Measurements from ENCODE around the gene TAS2R5. TPM values are rescaled to one million over a fixed set of nuclear protein-coding genes. Genes with fewer than 3 reads are reported as not detected.
A peak's percentile ranks its signal among the peaks of the same experiment; 100 is the strongest.
"Not testable (repeated sequence)": the region's sequence is repeated elsewhere in the genome, so short reads cannot be mapped to it uniquely, and the experiment has no call there.

TAS2R5 gene, protein sequence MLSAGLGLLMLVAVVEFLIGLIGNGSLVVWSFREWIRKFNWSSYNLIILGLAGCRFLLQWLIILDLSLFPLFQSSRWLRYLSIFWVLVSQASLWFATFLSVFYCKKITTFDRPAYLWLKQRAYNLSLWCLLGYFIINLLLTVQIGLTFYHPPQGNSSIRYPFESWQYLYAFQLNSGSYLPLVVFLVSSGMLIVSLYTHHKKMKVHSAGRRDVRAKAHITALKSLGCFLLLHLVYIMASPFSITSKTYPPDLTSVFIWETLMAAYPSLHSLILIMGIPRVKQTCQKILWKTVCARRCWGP
- total RNA-seq = 1 to 10 TPM; 2.1 to 6.0 (median 5.2) TPM

DNA sequence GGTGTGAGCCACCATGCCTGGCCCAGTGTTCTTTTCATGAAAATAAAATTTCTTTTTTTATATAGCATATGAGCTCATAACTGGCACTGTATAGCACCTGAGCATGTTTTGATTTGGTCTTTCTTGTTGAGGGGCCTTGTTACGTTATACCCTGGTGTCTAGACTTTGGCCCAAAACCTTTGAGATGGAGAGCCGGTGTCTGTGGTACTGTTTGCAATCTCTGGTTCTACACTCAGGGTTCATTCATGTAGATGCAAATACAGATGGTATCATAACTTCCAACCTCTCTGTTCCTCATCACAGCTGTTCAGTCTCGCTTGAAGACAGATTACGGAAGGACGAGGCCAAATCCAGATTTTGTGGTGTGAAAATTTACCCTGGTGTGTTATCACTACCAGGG lies at the start of gene TAS2R5:
Gene TAS2R5 (plus strand): TSS at position 301 of the 400 bp plus-strand sequence. CDS start 145 bp downstream, outside the sequence.
- TF ChIP-seq, protein P1, sequence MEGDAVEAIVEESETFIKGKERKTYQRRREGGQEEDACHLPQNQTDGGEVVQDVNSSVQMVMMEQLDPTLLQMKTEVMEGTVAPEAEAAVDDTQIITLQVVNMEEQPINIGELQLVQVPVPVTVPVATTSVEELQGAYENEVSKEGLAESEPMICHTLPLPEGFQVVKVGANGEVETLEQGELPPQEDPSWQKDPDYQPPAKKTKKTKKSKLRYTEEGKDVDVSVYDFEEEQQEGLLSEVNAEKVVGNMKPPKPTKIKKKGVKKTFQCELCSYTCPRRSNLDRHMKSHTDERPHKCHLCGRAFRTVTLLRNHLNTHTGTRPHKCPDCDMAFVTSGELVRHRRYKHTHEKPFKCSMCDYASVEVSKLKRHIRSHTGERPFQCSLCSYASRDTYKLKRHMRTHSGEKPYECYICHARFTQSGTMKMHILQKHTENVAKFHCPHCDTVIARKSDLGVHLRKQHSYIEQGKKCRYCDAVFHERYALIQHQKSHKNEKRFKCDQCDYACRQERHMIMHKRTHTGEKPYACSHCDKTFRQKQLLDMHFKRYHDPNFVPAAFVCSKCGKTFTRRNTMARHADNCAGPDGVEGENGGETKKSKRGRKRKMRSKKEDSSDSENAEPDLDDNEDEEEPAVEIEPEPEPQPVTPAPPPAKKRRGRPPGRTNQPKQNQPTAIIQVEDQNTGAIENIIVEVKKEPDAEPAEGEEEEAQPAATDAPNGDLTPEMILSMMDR (IDR thresholded peaks at IDR 0.05) = no peak
- no peak for TF ChIP-seq POLR2A (IDR thresholded peaks at IDR 0.05)
- Histone ChIP-seq H3K4me1 (no peaks in the 10 kb centered on the region), H3K27me3 (no peaks in the 10 kb centered on the region), H3K4me3 (no peak within 1 kb of the TSS), H3K36me3 (peaks cover 0 to 6% (median 0%) of the 10 kb centered on the region in 3 donors), H3K9me3 (no peaks in the 10 kb centered on the region), H3K27ac (no peak within 1 kb of the TSS)
- DNase-seq = no peak

DNA sequence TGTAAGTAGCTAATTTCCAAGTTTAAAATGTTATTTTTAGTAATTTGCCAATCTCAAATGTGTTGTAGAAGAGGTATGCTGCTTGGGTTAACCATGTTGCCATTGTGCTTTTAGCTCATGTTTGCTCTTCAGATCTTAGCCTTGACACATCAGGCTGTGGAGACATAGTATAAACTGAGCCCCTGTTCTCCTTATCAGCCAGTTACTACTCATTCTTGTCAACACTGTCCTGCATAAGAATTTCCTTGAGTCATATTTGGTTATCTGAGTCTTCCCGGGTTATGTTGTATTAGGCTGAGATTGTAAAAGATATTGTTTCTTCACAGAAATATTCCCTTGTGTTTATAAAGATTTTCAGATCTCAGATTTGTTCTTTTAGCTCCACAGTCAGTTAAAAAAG lies 47.8 kb upstream of the TAS2R5 start:
- no peak for DNase-seq
- H3K4me1 ChIP-seq = peaks cover 0 to 24% (median 3%) of the 10 kb centered on the region in 4 donors
- H3K27ac ChIP-seq = no peak overlapping the region
- H3K4me3 ChIP-seq = no peak overlapping the region
- H3K36me3 ChIP-seq = peaks cover 2 to 66% (median 5%) of the 10 kb centered on the region in 3 donors
- TF ChIP-seq POLR2A (IDR thresholded peaks at IDR 0.05) = no peak
- TF ChIP-seq, protein P1 (IDR thresholded peaks at IDR 0.05) = no peak
- no peaks in the 10 kb centered on the region for H3K9me3 ChIP-seq
- no peaks in the 10 kb centered on the region for H3K27me3 ChIP-seq

DNA sequence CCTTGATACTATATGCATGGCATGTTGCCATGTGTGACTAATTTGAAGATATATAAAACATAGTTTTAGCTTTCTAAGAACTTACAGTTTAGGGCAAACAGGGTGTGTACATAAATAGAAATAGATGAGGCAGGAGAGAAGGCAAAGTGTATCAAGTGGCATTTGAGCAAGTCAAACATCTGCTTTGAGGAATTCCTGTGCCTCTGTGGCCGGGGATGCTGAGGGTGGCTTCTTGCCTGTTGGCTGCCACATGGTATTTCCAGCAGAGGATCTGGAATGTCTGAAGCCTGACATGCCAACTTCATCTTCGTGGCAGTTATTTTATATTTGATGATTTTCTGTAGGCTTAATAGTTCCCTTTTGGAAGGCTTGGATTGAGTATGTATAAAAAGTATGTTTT lies 45.9 kb upstream of the TAS2R5 start:
- DNase-seq = no peak
- TF ChIP-seq, protein P1 (IDR thresholded peaks at IDR 0.05) = no peak
- no peak for TF ChIP-seq POLR2A (IDR thresholded peaks at IDR 0.05)
- H3K36me3 ChIP-seq = peaks cover 2 to 85% (median 5%) of the 10 kb centered on the region in 3 donors
- peaks cover 0 to 15% (median under 1%) of the 10 kb centered on the region in 4 donors for H3K4me1 ChIP-seq
- H3K4me3 ChIP-seq = no peak overlapping the region
- no peaks in the 10 kb centered on the region for H3K27me3 ChIP-seq
- H3K27ac ChIP-seq = no peak overlapping the region
- H3K9me3 ChIP-seq = no peaks in the 10 kb centered on the region

DNA sequence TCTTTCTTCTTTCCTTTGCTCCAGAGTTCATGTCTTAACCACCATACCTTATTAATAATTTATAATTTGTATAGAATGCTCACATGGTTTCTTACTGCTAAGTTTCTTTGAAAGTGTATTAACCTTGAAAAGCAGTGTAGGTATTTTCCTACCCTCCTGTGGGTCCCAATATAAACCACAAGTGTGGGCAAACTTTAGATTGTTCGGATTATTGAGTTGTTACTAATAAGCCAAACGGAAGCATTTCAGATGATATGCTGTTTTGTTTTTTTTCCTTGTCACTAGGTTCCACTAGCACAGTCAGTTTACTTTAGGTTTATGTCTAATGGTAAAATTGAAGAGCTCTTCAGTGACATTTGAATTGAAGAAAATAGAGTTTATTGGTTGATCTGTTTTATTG lies 41.6 kb upstream of the TAS2R5 start:
- Histone ChIP-seq H3K4me1 (no peaks in the 10 kb centered on the region), H3K27me3 (no peaks in the 10 kb centered on the region), H3K4me3 (no peak overlapping the region), H3K9me3 (peaks cover 0 to 27% (median 0%) of the 10 kb centered on the region in 4 donors), H3K27ac (no peak overlapping the region), H3K36me3 (peaks cover 9 to 95% (median 9%) of the 10 kb centered on the region in 3 donors)
- DNase-seq = no peak
- TF ChIP-seq, protein P1 (IDR thresholded peaks at IDR 0.05) = no peak
- no peak for TF ChIP-seq POLR2A (IDR thresholded peaks at IDR 0.05)

DNA sequence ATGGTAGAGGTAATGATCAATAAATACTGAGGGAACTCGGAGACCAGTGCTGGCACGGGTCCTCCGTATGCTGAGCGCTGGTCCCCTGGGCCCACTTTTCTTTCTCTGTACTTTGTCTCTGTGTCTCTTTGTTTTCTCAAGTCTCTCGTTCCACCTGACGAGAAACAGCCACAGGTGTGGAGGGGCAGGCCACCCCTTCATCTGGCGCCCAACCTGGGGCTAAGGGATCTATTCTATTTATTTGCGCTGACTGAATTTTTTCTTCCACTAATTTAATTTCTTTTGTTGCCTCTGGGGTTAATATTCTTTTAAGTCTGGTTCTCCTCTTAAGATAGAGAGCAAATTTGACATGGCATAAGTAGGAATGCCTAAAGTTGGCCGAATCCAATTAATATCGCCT lies 38.1 kb upstream of the TAS2R5 start:
- H3K4me1 ChIP-seq, H3K27ac ChIP-seq, H3K27me3 ChIP-seq, H3K4me3 ChIP-seq, DNase-seq: not testable (repeated sequence)
- Histone ChIP-seq H3K36me3 (peaks cover 4 to 78% (median 7%) of the 10 kb centered on the region in 3 donors), H3K9me3 (peaks cover 0 to 27% (median 0%) of the 10 kb centered on the region in 4 donors)

DNA sequence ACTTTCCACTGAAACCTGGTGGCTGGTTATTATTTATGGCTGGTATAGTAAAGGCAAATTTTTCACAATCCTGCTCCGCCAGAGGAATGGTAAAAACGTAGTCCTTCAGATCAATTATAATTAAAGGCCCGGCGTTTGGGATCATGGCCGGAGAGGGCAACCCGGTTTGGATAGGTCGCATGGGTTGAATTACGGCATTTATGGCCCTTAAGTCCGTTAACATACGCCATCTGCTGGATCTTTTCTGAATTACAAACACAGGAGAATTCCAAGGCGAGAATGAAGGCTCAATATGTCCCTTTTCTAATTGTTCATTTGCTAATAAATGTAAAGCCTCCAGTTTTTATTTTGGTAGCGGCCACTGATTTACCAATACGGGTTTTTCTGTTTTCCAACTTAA lies 37.4 kb upstream of the TAS2R5 start:
- H3K9me3 ChIP-seq = peaks cover 0 to 27% (median 0%) of the 10 kb centered on the region in 4 donors
- H3K36me3 ChIP-seq = peaks cover 4 to 81% (median 7%) of the 10 kb centered on the region in 3 donors
- H3K4me3 ChIP-seq = no peak overlapping the region
- TF ChIP-seq, protein P1 (IDR thresholded peaks at IDR 0.05) = peak in 2 of 6 experiments; percentile 7 to 22
- TF ChIP-seq POLR2A (IDR thresholded peaks at IDR 0.05) = no peak
- no peaks in the 10 kb centered on the region for H3K27me3 ChIP-seq
- H3K4me1 ChIP-seq = no peaks in the 10 kb centered on the region
- H3K27ac ChIP-seq = no peak overlapping the region
- DNase-seq = no peak
